Measurements from ENCODE around the gene DHRS9.
A peak's percentile ranks its signal among the peaks of the same experiment; 100 is the strongest.

DHRS9 gene

GRCh38 chr2:169095621-169096105, 26.3 kb downstream of the DHRS9 start:
- DNase-seq (ENCODE audit: low read depth in 2 of 2) = peak; percentile 42 to 56

- DNase-seq (ENCODE audit: low read depth in 2 of 2) = no peak
Measured at GRCh38 chr2:169104848-169105247, 35.5 kb downstream of the DHRS9 start.

- no peak for DNase-seq (ENCODE audit: low read depth in 2 of 2)
Measured at GRCh38 chr2:169105476-169105875, 36.1 kb downstream of the DHRS9 start.

- no peak for DNase-seq (ENCODE audit: low read depth in 2 of 2)
Measured at GRCh38 chr2:169106134-169106533, 36.8 kb downstream of the DHRS9 start.

GRCh38 chr2:169106563-169107545, 37.5 kb downstream of the DHRS9 start:
- DNase-seq (ENCODE audit: low read depth in 2 of 2) = no peak

GRCh38 chr2:169107645-169108044, 38.3 kb downstream of the DHRS9 start:
- DNase-seq (ENCODE audit: low read depth in 2 of 2) = no peak

GRCh38 chr2:169108099-169108884, 38.9 kb downstream of the DHRS9 start:
- no peak for DNase-seq (ENCODE audit: low read depth in 2 of 2)

GRCh38 chr2:169109502-169110409, 40.4 kb downstream of the DHRS9 start:
- DNase-seq (ENCODE audit: low read depth in 2 of 2) = peak; percentile 16 to 22

GRCh38 chr2:169110419-169110818, 41.1 kb downstream of the DHRS9 start:
- no peak for DNase-seq (ENCODE audit: low read depth in 2 of 2)

GRCh38 chr2:169110916-169111315, 41.6 kb downstream of the DHRS9 start:
- no peak for DNase-seq (ENCODE audit: low read depth in 2 of 2)

GRCh38 chr2:169112841-169113240, 43.5 kb downstream of the DHRS9 start:
- no peak for DNase-seq (ENCODE audit: low read depth in 2 of 2)

- no peak for DNase-seq (ENCODE audit: low read depth in 2 of 2)
Measured at GRCh38 chr2:169114056-169114455, 44.7 kb downstream of the DHRS9 start.

- DNase-seq (ENCODE audit: low read depth in 2 of 2) = no peak
Measured at GRCh38 chr2:169116327-169116726, 47.0 kb downstream of the DHRS9 start.

GRCh38 chr2:169116993-169117392, 47.6 kb downstream of the DHRS9 start:
- DNase-seq (ENCODE audit: low read depth in 2 of 2) = no peak

- no peak for DNase-seq (ENCODE audit: low read depth in 2 of 2)
Measured at GRCh38 chr2:169118060-169118459, 48.7 kb downstream of the DHRS9 start.

- DNase-seq (ENCODE audit: low read depth in 2 of 2) = no peak
Measured at GRCh38 chr2:169119123-169119760, 49.9 kb downstream of the DHRS9 start.

- no peak for DNase-seq (ENCODE audit: low read depth in 2 of 2)
Measured at GRCh38 chr2:169119851-169120250, 50.5 kb downstream of the DHRS9 start.

- DNase-seq (ENCODE audit: low read depth in 2 of 2) = no peak
Measured at GRCh38 chr2:169129703-169130243, 60.4 kb downstream of the DHRS9 start.

- peak in 1 of 2 experiments; percentile 18 for DNase-seq (ENCODE audit: low read depth in 2 of 2)
Measured at GRCh38 chr2:169131587-169132512, 62.5 kb downstream of the DHRS9 start.
